ENCODE data around the gene CDHR4. TPM values are rescaled to one million over a fixed set of nuclear protein-coding genes. Genes with fewer than 3 reads are reported as not detected.

The CDHR4 gene
- total RNA-seq, 2 donors from 2014 or later, result not detected

GRCh38 chr3:49805367-49805782 is 5.7 kb upstream of the CDHR4 start:
- no peak for TF ChIP-seq CTCF (IDR thresholded peaks at IDR 0.05)
- H3K4me1 ChIP-seq, result peaks cover 5% of the 10 kb centered on the region
- DNase-seq, result peak; percentile 32

GRCh38 chr3:49804141-49805041 is 4.7 kb upstream of the CDHR4 start:
- H3K9me3 ChIP-seq, result no peaks in the 10 kb centered on the region
- peaks cover 5% of the 10 kb centered on the region for H3K4me1 ChIP-seq
- peak overlapping the region; percentile 79 for H3K27ac ChIP-seq
- H3K9ac ChIP-seq (ENCODE audit: low read depth in 2 of 2, low read length in 2 of 2), result peak overlapping the region; percentile 63
- peak overlapping the region; percentile 62 for H3K4me3 ChIP-seq
- H3K27me3 ChIP-seq, result peaks cover 7% of the 10 kb centered on the region
- intact Hi-C loops (cut with DNase I), result no loop called here
- no peak for TF ChIP-seq CTCF (IDR thresholded peaks at IDR 0.05)
- H3K36me3 ChIP-seq, result no peaks in the 10 kb centered on the region
- no peak for DNase-seq

More at GRCh38 chr3:49805367-49805782, 5.7 kb upstream of the CDHR4 start:
- Histone ChIP-seq H3K9me3 (no peaks in the 10 kb centered on the region), H3K27ac (peak overlapping the region; percentile 36), H3K4me3 (no peak overlapping the region), H3K27me3 (peaks cover 7% of the 10 kb centered on the region), H3K36me3 (no peaks in the 10 kb centered on the region), H3K9ac (ENCODE audit: low read depth in 2 of 2, low read length in 2 of 2) (peak overlapping the region in 1 of 2 donors; percentile 12)
- intact Hi-C loops (cut with DNase I), result no loop called here

- H3K4me3 ChIP-seq, result peak overlapping the region; percentile 62
- H3K4me1 ChIP-seq, result peaks cover 5% of the 10 kb centered on the region
- peak overlapping the region; percentile 63 for H3K9ac ChIP-seq (ENCODE audit: low read depth in 2 of 2, low read length in 2 of 2)
- TF ChIP-seq CTCF (IDR thresholded peaks at IDR 0.05), result no peak
- no peaks in the 10 kb centered on the region for H3K36me3 ChIP-seq
- H3K9me3 ChIP-seq, result no peaks in the 10 kb centered on the region
- H3K27ac ChIP-seq, result peak overlapping the region; percentile 79
- intact Hi-C loops (cut with DNase I), result loop anchor here (2.0 kb wide), 2 partner anchors 37 to 103 kb away; no protein-coding TSS in a partner anchor
- peaks cover 7% of the 10 kb centered on the region for H3K27me3 ChIP-seq
- no peak for DNase-seq
Measured at GRCh38 chr3:49803465-49804140, 3.9 kb upstream of the CDHR4 start.

GRCh38 chr3:49802719-49803464 is 3.2 kb upstream of the CDHR4 start, which contains the start of gene INKA1:
Gene INKA1 (plus strand): TSS chr3:49803261. CDS start chr3:49803393, 132 bp downstream.
- no peaks in the 10 kb centered on the region for H3K9me3 ChIP-seq
- peak within 1 kb of the TSS; percentile 62 for H3K4me3 ChIP-seq
- peak within 1 kb of the TSS; percentile 63 for H3K9ac ChIP-seq (ENCODE audit: low read depth in 2 of 2, low read length in 2 of 2)
- no peak for TF ChIP-seq CTCF (IDR thresholded peaks at IDR 0.05)
- DNase-seq, result peak; percentile 95
- peaks cover 7% of the 10 kb centered on the region for H3K27me3 ChIP-seq
- no peaks in the 10 kb centered on the region for H3K36me3 ChIP-seq
- H3K27ac ChIP-seq, result peak within 1 kb of the TSS; percentile 79
- intact Hi-C loops (cut with DNase I), result loop anchor here (2.0 kb wide), 2 partner anchors 38 to 104 kb away; no protein-coding TSS in a partner anchor
- H3K4me1 ChIP-seq, result peaks cover 5% of the 10 kb centered on the region

- DNase-seq, result no peak
- no peak overlapping the region for H3K27ac ChIP-seq
- peaks cover 5% of the 10 kb centered on the region for H3K4me1 ChIP-seq
- no peak overlapping the region for H3K4me3 ChIP-seq
- no peak for TF ChIP-seq CTCF (IDR thresholded peaks at IDR 0.05)
- no peak overlapping the region for H3K9ac ChIP-seq (ENCODE audit: low read depth in 2 of 2, low read length in 2 of 2)
- intact Hi-C loops (cut with DNase I), result no loop called here
- H3K27me3 ChIP-seq, result peaks cover 7% of the 10 kb centered on the region
- no peaks in the 10 kb centered on the region for H3K9me3 ChIP-seq
- no peaks in the 10 kb centered on the region for H3K36me3 ChIP-seq
Measured at GRCh38 chr3:49801160-49801559, 1.5 kb upstream of the CDHR4 start.

All from colonic mucosa (tissue), 4 donors.